Measurements from ENCODE around the gene ACSL5.
"Not testable (repeated sequence)": the region's sequence is repeated elsewhere in the genome, so short reads cannot be mapped to it uniquely, and the experiment has no call there.

ACSL5 gene

GRCh38 chr10:112374724-112375541, 1.0 kb downstream of the ACSL5 start:
- no peak for DNase-seq (ENCODE audit: low read depth in 2 of 2, low spot score in 1 of 2)

DNA sequence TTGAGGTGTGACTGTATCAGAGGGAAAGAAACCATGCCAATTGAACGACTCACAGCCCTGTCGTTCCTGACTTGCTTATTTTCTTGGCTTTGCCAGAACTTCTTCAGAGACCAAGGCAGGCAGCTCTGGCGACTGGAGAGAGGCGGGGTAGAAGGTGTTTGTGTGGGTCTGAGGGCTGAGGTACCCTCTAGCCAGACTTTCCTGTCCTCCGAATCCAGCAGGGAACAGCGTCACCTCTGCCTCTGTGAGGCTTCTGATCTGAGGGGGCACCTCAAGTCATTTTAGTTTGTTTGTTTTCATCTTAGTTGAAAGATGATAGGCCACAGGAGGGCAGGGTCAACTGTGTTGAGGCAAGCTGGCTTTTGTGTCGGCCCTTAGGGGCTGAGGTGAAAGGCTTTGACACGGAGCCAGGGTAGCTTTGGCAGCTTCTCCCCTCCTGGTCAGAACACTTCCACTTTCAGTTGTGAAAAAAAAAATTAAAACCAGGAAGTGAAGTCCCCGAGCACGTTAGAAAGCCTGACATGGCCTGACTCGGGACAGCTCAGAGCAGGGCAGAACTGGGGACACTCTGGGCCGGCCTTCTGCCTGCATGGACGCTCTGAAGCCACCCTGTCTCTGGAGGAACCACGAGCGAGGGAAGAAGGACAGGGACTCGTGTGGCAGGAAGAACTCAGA, 1.9 kb downstream of the ACSL5 start:
- no peak for DNase-seq (ENCODE audit: low read depth in 2 of 2, low spot score in 1 of 2)

DNA sequence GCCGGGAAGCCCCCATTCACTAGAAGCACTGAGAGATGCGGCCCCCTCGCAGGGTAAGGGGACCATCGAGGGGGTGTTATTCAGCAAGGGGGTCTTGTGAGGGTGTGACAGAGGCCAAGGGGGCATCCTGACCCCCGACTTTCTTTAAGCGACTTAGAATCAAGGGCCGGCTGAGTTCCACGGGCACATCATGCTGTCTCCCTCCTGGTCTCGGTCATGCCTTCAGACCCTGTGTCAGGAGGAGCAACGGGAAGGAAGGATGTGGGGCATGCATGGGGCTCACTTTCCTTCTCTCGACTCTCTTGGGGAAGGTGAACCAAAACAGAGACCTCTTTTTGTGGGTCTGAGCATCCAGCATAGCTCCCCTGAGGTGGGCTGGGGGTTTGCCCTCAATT, 2.5 kb downstream of the ACSL5 start:
- no peak for DNase-seq (ENCODE audit: low read depth in 2 of 2, low spot score in 1 of 2)

- DNase-seq (ENCODE audit: low read depth in 2 of 2, low spot score in 1 of 2), result not testable (repeated sequence)
Observed at GRCh38 chr10:112377116-112377515, 3.2 kb downstream of the ACSL5 start.

DNA sequence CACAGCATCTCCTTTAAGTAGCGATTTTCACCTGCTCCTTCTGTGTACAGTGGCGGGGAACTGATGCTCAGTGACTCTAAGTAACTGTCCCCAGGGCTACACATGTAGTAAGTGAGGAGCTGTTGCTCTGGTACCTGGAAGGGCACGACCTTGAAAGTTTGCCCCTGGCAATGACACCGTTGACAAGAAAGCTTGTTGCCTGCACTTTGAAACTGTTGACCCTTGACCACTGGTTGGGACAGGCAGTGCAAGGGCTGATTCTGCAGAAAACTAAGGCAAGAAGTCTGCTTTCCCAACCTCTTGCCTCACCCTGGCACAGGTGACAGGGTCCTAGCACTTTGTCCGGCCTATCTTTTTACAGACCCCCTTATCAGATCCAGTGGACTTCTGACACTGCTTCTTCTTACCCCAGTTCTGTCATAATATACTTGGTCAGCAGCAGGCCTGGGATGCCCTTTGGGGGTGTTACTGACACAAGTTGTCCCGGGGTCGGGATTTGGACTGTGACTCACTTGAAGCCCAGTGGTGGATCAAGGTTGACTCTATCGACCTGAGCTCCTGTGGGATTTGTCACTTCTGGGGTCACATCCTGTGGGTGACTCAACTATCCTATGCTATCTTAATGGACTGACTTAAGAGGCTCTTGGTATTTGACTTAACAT, 5.8 kb downstream of the ACSL5 start:
- DNase-seq (ENCODE audit: low read depth in 2 of 2, low spot score in 1 of 2), result no peak

GRCh38 chr10:112382515-112383235, 8.8 kb downstream of the ACSL5 start:
- no peak for DNase-seq (ENCODE audit: low read depth in 2 of 2, low spot score in 1 of 2)

DNA sequence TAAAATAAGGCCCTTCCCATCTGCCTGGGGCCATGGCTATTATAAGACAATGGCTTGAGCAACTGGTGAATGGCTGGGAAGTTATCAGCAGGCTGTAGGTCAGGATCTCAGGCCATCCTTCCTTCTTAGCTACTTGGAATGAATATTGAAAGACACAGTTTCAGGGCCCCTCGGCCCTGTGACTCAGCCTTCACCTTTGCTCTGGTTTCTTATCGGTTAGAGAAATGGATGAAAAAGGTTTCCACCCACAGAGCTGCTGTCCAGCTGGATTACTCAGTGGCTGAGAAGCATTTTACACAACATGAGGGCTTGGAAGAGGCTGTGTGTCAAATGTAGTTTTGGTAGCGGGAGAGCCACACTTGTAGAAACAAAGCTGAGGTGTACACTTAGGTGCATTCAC, 9.4 kb downstream of the ACSL5 start:
- DNase-seq (ENCODE audit: low read depth in 2 of 2, low spot score in 1 of 2), result no peak

GRCh38 chr10:112384141-112384540, 10.2 kb downstream of the ACSL5 start:
- DNase-seq (ENCODE audit: low read depth in 2 of 2, low spot score in 1 of 2), result no peak

GRCh38 chr10:112385201-112385600, 11.3 kb downstream of the ACSL5 start:
- no peak for DNase-seq (ENCODE audit: low read depth in 2 of 2, low spot score in 1 of 2)

DNA sequence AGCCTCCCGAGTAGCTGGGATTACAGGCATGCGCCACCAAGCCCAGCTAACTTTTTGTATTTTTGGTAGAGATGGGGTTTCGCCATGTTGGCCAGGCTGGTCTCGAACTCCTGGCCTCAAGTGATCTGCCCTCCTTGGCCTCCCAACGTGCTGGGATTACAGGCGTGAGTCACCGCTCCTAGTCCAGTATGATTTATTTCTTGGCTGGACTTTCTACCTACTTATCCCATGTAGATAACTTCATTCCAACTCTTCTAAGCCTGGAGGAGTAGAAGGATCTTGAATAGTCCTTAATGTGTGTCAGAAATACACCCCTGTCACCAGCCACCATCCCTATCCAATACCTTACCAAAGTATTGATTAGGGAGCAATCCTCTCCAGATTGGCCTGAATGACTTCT, 14.1 kb downstream of the ACSL5 start:
- not testable (repeated sequence) for DNase-seq (ENCODE audit: low read depth in 2 of 2, low spot score in 1 of 2)

- DNase-seq (ENCODE audit: low read depth in 2 of 2, low spot score in 1 of 2), result no peak
Observed at GRCh38 chr10:112388548-112388947, 14.6 kb downstream of the ACSL5 start.

- no peak for DNase-seq (ENCODE audit: low read depth in 2 of 2, low spot score in 1 of 2)
Observed at GRCh38 chr10:112389271-112389822, 15.4 kb downstream of the ACSL5 start.

DNA sequence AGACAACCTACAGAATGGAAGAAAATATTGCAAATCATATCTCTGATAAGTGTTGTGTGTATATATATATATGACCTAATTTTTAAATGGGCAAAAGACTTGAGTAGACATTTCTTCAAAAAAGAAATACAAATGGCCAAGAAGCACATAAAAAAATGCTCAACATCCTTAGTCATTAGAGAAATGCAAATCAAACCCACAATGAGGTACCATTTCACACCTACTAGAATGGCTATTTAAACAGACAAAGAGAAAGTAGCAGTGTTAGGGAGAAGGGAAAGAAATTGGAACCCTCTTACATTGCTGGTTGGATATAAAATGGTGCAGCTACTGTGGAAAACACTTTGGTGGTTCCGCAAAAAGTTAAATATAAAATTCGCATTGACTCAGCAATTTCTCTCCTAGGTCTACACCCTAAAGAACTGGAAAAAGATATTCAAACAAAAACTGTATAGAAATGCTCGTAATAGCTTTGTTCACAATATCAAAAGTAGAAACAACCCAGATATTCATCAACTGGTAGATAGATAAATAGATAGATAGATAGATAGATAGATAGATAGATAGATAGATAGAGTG, 16.3 kb downstream of the ACSL5 start:
- DNase-seq (ENCODE audit: low read depth in 2 of 2, low spot score in 1 of 2), result no peak

DNA sequence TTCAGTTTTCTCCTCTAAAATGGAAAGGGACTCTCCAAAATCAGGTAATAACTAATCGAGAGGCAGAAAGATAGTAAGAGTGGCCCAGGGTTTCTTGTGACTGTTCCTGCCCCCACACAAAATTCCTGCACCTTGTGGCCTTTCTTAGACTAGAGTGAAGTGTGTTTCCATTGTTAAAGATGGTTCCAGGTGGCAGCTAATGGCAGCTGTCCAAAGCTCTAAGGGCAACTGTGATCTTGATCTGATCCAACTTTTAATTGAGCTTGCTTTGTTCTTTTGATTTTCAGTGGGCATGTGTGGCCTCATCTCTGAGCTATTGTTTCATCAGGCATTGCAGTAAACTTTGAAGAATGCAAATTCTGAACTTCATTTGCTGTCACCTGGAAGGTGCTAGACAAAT, 19.4 kb downstream of the ACSL5 start:
- no peak for DNase-seq (ENCODE audit: low read depth in 2 of 2, low spot score in 1 of 2)

DNA sequence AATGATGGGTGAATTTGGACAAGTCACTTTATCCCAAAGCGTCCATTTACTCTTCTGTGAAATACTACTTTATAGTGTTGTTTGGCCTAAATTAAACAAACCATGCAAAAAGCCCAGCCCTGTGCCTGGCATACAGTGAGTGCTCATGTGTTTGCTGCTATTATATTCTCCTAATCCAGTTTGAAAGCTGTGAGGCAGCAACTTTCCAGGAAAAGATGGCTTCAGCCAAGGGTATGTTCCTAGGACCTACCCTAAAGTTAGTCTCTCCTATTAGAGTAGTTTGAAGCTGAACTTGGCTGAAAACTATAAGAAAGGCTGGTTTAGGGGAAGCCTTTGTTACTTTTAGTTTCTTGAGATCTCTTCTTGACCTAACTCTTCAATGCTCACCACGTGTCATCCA, 19.9 kb downstream of the ACSL5 start:
- DNase-seq (ENCODE audit: low read depth in 2 of 2, low spot score in 1 of 2), result no peak

DNA sequence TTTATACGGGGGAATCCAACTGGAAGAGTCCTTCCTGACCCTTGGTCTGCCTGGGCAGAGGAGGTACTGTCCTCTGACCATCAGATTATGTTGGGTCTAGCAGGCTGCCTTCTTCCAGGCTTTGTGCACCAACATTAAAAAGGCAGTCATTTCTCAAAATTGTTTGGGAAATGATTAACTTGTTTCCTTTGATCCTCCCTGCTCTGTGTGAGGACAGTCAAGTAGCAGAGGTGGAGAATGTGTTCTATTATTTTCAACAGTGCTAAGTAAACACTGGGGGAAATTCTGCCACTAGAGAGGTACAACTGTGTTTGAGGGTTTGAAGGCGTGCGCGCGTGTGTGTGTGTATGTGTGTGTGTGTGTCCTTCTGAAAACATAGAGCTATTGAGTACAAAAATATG, 20.6 kb downstream of the ACSL5 start:
- DNase-seq (ENCODE audit: low read depth in 2 of 2, low spot score in 1 of 2), result no peak

DNA sequence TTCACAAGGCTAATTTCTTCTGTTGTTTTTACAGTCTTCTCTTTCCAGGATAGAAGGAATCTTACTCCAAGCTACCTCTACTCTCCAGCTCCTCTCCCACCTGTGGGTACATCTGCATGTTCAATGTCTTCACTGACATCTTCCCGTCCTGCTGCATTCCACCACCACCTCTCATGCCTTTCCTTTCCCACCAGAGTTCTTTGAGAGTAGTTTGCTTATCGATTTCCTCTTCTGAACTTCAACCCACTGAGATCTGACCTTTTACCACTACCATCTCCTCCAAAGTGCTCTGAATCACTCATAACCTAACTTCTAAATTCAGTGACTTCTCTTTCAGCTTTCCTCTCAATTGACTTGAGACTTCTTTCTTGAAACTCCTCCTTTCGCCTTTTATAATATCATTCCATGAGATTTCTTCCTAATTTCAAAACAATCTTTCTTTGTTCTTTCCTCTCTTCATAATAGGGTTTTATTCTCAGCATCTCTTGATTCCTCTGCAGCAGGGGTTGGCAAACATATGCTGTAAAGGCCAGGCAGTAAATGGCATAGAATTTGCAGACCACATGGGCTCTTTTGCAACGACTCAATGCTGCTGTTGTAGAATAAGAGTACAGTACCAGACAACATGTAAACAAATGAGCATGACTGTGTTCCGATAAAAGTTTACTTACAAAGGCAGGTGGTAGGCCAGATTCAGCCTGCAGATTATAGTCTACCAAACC, 22.1 kb downstream of the ACSL5 start:
- DNase-seq (ENCODE audit: low read depth in 2 of 2, low spot score in 1 of 2), result no peak

GRCh38 chr10:112397592-112397991, 23.7 kb downstream of the ACSL5 start:
- DNase-seq (ENCODE audit: low read depth in 2 of 2, low spot score in 1 of 2), result no peak

DNA sequence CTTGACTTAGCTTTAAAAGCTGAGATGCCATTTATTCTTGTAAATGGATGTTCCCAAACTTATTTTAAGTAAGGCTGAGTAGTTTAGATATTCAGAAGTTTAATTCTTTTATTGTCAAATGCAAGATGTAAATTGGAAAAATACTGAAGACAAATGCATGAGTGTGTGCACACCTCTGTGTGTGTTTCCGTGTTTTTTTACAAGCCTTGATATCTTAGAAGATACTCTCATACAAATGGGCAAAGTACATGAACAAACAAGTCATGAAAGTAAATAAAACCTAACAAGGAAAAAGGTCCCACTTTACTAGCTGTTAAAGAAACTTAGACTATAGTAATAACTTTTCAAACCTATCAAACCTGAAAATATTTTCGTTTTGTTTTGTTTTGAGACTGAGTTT, 29.0 kb downstream of the ACSL5 start:
- DNase-seq (ENCODE audit: low read depth in 2 of 2, low spot score in 1 of 2), result no peak

- DNase-seq (ENCODE audit: low read depth in 2 of 2, low spot score in 1 of 2), result no peak
Observed at GRCh38 chr10:112404617-112405016, 30.7 kb downstream of the ACSL5 start.

Data from stimulated activated CD8-positive, alpha-beta memory T cell treated with anti-CD3 and anti-CD28 coated beads, Interleukin-4, amount 100 ng/mL, for 1 hour (primary cell).